ENCODE results near the gene AHRR. TPM values are rescaled to one million over a fixed set of nuclear protein-coding genes. Genes with fewer than 3 reads are reported as not detected.
A peak's percentile ranks its signal among the peaks of the same experiment; 100 is the strongest.

AHRR gene
- total RNA-seq, 1 experiment from 2014 or later: 1.9 TPM

GRCh38 chr5:342501-343460 lies 21.3 kb downstream of the AHRR start:
- DNase-seq (no peak), ATAC-seq (no peak)
- H3K27ac ChIP-seq (ENCODE audit: low read length): no peak overlapping the region
- H3K36me3 ChIP-seq (ENCODE audit: low read depth, low read length): no peaks in the 10 kb centered on the region
- H3K79me2 ChIP-seq (ENCODE audit: low read length): no peaks in the 10 kb centered on the region
- H3K4me1 ChIP-seq (ENCODE audit: insufficient read depth, low read length): no peaks in the 10 kb centered on the region
- no peaks in the 10 kb centered on the region for H3K9me2 ChIP-seq (replicated peaks; ENCODE audit: low read length)
- no peak overlapping the region for H3K4me3 ChIP-seq (ENCODE audit: low read length)
- no peaks in the 10 kb centered on the region for H3F3A ChIP-seq (ENCODE audit: low read length, unreplicated experiment)
- ChIA-PET POLR2A (ENCODE audit: unreplicated experiment) (no interaction called here), CTCF (interaction anchor here (0.6 kb wide), 1 partner anchor 96 kb away, joined by 3 read pairs; no protein-coding TSS in a partner anchor)
- no peaks in the 10 kb centered on the region for H4K20me1 ChIP-seq (ENCODE audit: low read length)
- intact Hi-C loops (cut with micrococcal nuclease): no loop called here
- H3K27me3 ChIP-seq (ENCODE audit: low read length): no peaks in the 10 kb centered on the region
- no peak overlapping the region for H3K9ac ChIP-seq (ENCODE audit: low read length)
- TF ChIP-seq CTCF (conservative IDR thresholded peaks at IDR 0.05; ENCODE audit: low read depth, low read length) (no peak), EZH2phosphoT487 (IDR thresholded peaks at IDR 0.05; ENCODE audit: borderline replicate concordance, low read length) (no peak), EZH2 (IDR thresholded peaks at IDR 0.05; ENCODE audit: low read length, unreplicated experiment) (no peak)
- BruUV-seq (replicated peaks): no TSS peak
- no peak overlapping the region for H3K4me2 ChIP-seq (ENCODE audit: low read length)
- H2AFZ ChIP-seq (ENCODE audit: low read length): no peak overlapping the region
- no peaks in the 10 kb centered on the region for H3K9me3 ChIP-seq (ENCODE audit: low read length)

GRCh38 chr5:343461-344401 lies 22.2 kb downstream of the AHRR start:
- H3K27me3 ChIP-seq (ENCODE audit: low read length): no peaks in the 10 kb centered on the region
- no peak overlapping the region for H3K9ac ChIP-seq (ENCODE audit: low read length)
- no peaks in the 10 kb centered on the region for H3K9me3 ChIP-seq (ENCODE audit: low read length)
- H3K36me3 ChIP-seq (ENCODE audit: low read depth, low read length): no peaks in the 10 kb centered on the region
- no peak overlapping the region for H3K27ac ChIP-seq (ENCODE audit: low read length)
- H3K4me1 ChIP-seq (ENCODE audit: insufficient read depth, low read length): no peaks in the 10 kb centered on the region
- no peaks in the 10 kb centered on the region for H3K9me2 ChIP-seq (replicated peaks; ENCODE audit: low read length)
- DNase-seq: peak; percentile 34
- CTCF ChIA-PET: interaction anchor here (0.6 kb wide), 1 partner anchor 103 kb away, joined by 3 read pairs; no protein-coding TSS in a partner anchor
- no peaks in the 10 kb centered on the region for H3F3A ChIP-seq (ENCODE audit: low read length, unreplicated experiment)
- BruUV-seq (replicated peaks): no TSS peak
- ATAC-seq: peak; percentile 76
- H3K4me2 ChIP-seq (ENCODE audit: low read length): peak overlapping the region; percentile 19; the same call in 1 of the 2 replicates
- H3K79me2 ChIP-seq (ENCODE audit: low read length): no peaks in the 10 kb centered on the region
- H4K20me1 ChIP-seq (ENCODE audit: low read length): no peaks in the 10 kb centered on the region
- POLR2A ChIA-PET (ENCODE audit: unreplicated experiment): no interaction called here
- TF ChIP-seq EZH2phosphoT487 (IDR thresholded peaks at IDR 0.05; ENCODE audit: borderline replicate concordance, low read length) (no peak), CTCF (conservative IDR thresholded peaks at IDR 0.05; ENCODE audit: low read depth, low read length) (no peak), EZH2 (IDR thresholded peaks at IDR 0.05; ENCODE audit: low read length, unreplicated experiment) (no peak)
- intact Hi-C loops (cut with micrococcal nuclease): no loop called here
- H3K4me3 ChIP-seq (ENCODE audit: low read length): no peak overlapping the region
- H2AFZ ChIP-seq (ENCODE audit: low read length): no peak overlapping the region
